HepG2 (cell line): ENCODE results near the gene EVI5. TPM values are rescaled to one million over a fixed set of nuclear protein-coding genes. Genes with fewer than 3 reads are reported as not detected.
A peak's percentile ranks its signal among the peaks of the same experiment; 100 is the strongest.

Source experiments
- ATF5 ChIP-seq: sonication (generic); formaldehyde crosslinking; IDR thresholded peaks from 2 replicates; pipeline ENCODE4 v1.4.0; 2020; ENCODE audit warnings: mild to moderate bottlenecking, low read depth, missing genetic modification reagents
- BRD4 ChIP-seq: sonication (generic); formaldehyde crosslinking; IDR thresholded peaks from 2 replicates; pipeline ENCODE4 v1.4.0; 2020; ENCODE audit warnings: missing genetic modification reagents
- GRHL1 ChIP-seq: sonication (generic); formaldehyde crosslinking; conservative IDR thresholded peaks from 2 replicates; pipeline ENCODE4 v1.8.0; 2022; ENCODE audit warnings: missing genetic modification reagents
- HNRNPK ChIP-seq: fragments of 200-400 bp; formaldehyde crosslinking; IDR thresholded peaks from 2 replicates; pipeline ENCODE4 v1.6.1; 2018; ENCODE audit warnings: low read length, low read depth, moderate library complexity, mild to moderate bottlenecking; ENCODE audit not compliant: poor library complexity, severe bottlenecking
- MEIS2 ChIP-seq: sonication (generic); formaldehyde crosslinking; IDR thresholded peaks from 2 replicates; pipeline ENCODE4 v1.9.0; 2021; ENCODE audit warnings: mild to moderate bottlenecking, missing genetic modification reagents
- MLLT10 ChIP-seq: sonication (generic); formaldehyde crosslinking; IDR thresholded peaks from 2 replicates; pipeline ENCODE4 v1.4.0; 2020; ENCODE audit warnings: missing genetic modification reagents
- PRMT3 ChIP-seq: sonication (generic); formaldehyde crosslinking; IDR thresholded peaks from 2 replicates; pipeline ENCODE4 v1.8.1; 2022; ENCODE audit warnings: low read depth, mild to moderate bottlenecking, moderate library complexity, missing genetic modification reagents, borderline replicate concordance
- RELA ChIP-seq: sonication (generic); formaldehyde crosslinking; IDR thresholded peaks from 2 replicates; pipeline ENCODE4 v1.4.0; 2020; ENCODE audit warnings: missing genetic modification reagents
- SOX13 ChIP-seq, 3 experiments: fragments of 450-650 bp in 1 of 3; sonication (generic) in 1 of 3; formaldehyde crosslinking in 1 of 3; IDR thresholded peaks in 2 of 3; conservative IDR thresholded peaks in 1 of 3; 2 replicates each; pipeline versions ENCODE4 v1.5.0 to v1.6.1; 2016 to 2020; ENCODE audit warnings: antibody characterized with exemption in 1 of 3, mild to moderate bottlenecking in 1 of 3, missing compliant biosample characterization in 1 of 3, missing genetic modification reagents in 1 of 3, moderate library complexity in 1 of 3
- TIGD3 ChIP-seq: sonication (generic); formaldehyde crosslinking; IDR thresholded peaks from 2 replicates; pipeline ENCODE4 v1.5.1; 2020; ENCODE audit warnings: mild to moderate bottlenecking, missing genetic modification reagents, borderline replicate concordance
- ZBTB14 ChIP-seq: sonication (generic); formaldehyde crosslinking; IDR thresholded peaks from 2 replicates; pipeline ENCODE4 v1.4.0; 2020; ENCODE audit warnings: missing genetic modification reagents
- ZBTB21 ChIP-seq: sonication (generic); formaldehyde crosslinking; IDR thresholded peaks from 2 replicates; pipeline ENCODE4 v1.4.0; 2020; ENCODE audit warnings: missing genetic modification reagents
- ZNF234 ChIP-seq: sonication (generic); formaldehyde crosslinking; conservative IDR thresholded peaks from 2 replicates; pipeline ENCODE4 v1.5.1; 2020; ENCODE audit warnings: mild to moderate bottlenecking, missing genetic modification reagents
- ZNF282 ChIP-seq: fragments of 450-650 bp; IDR thresholded peaks from 2 replicates; pipeline ENCODE4 v1.6.1; 2018; ENCODE audit not compliant: partially characterized antibody
- ZNF3 ChIP-seq: IDR thresholded peaks from 2 replicates; pipeline ENCODE4 v1.7.0; 2017; ENCODE audit warnings: inconsistent platforms
- ZNF354B ChIP-seq: sonication (generic); formaldehyde crosslinking; IDR thresholded peaks from 2 replicates; pipeline ENCODE4 v1.8.0; 2022; ENCODE audit warnings: mild to moderate bottlenecking, missing genetic modification reagents
- ZNF614 ChIP-seq: IDR thresholded peaks from 2 replicates; pipeline ENCODE4 v1.6.1; 2018; ENCODE audit warnings: missing biosample characterization, missing genetic modification reagents, inconsistent platforms, borderline replicate concordance
- ZNF720 ChIP-seq: sonication (generic); formaldehyde crosslinking; IDR thresholded peaks from 2 replicates; pipeline ENCODE4 v1.4.0; 2020; ENCODE audit warnings: missing genetic modification reagents
- polyA plus RNA-seq, 8 experiments: library from polyadenylated mRNA; depleted of rRNA in 3 of 8; stranded (reverse) in 7 of 8; unstranded in 1 of 8; fragments of >200 nt; fragmentation: Illumina TruSeq in 4 of 8; extraction: Trizol in 4 of 8; gene quantifications; 2 replicates each; pipeline versions ENCODE4 v1.2.1 to v1.2.3, GENCODE V29; 2011 to 2016; ENCODE audit warnings: low read depth in 4 of 8, missing spikeins in 1 of 8, mixed read lengths in 1 of 8; ENCODE audit not compliant: insufficient read depth in 1 of 8
- total RNA-seq, 5 experiments: library from RNA; depleted of rRNA; stranded (reverse); fragments of >200 nt; fragmentation: Illumina TruSeq; extraction: Trizol; gene quantifications; 2 replicates each; pipeline ENCODE4 v1.2.3, GENCODE V29; 2016; ENCODE audit warnings: low read depth in 1 of 5
- TF ChIP-seq, protein P1 (sequence below), 2 experiments: sonication (generic) in 1 of 2; formaldehyde crosslinking in 1 of 2; IDR thresholded peaks; 2 replicates each; pipeline versions ENCODE4 v1.5.1 to v1.6.1; 2011 to 2020; ENCODE audit warnings: borderline replicate concordance in 1 of 2, low read depth in 1 of 2, low read length in 1 of 2, mild to moderate bottlenecking in 1 of 2, missing genetic modification reagents in 1 of 2, moderate library complexity in 1 of 2
- TF ChIP-seq, protein P2 (sequence below): sonication (generic); formaldehyde crosslinking; IDR thresholded peaks from 2 replicates; pipeline ENCODE4 v1.4.0; 2020; ENCODE audit warnings: missing genetic modification reagents

EVI5 gene
- total and polyA plus RNA-seq, 2 of the 13 experiments (the other 11 are each of a cell fraction or from before 2014, with no cell fraction given), result 4.0 to 12.6 TPM

DNA sequence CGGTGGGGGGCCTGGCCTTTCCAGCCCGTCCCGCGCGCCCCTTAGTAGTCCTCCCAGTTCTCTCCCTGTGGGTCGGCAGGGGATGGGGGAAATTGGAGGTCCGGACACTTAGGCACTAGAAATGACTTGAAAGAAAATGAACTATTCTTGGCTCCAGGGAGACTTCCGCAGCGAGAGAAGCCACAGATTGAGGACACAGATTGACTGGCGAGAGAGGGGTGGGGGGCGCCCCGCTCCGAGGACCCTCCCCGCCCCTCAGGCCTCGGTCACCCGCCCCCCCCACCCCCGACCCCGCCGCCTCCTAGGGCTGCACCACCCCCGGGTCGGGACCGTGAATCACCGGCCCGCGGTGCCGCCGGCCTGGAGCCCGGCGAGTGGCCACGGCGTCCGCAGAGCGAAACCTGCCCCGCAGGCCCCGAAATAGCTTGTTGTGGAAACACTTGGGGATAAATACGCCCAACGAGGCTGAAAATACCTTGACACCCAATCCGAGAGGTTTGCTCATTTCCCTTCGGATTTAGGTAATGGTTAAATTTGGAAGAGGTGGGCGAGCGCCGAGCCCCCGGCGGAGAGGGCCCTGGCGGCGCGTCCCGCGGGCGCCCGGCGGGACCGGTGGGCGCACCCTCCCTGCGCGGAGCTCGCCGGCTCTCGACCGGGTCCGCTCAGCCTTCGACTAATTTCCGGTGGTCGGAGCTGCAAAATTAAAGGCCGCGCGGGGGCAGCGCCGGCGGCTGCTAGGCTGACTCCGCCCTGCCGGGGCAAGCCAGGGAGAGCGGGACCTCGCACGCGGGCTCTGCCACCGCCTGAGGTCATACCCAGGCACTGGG, 298.4 kb downstream of the EVI5 start, which contains the start of gene GFI1 (continued):
- TF ChIP-seq ATF5 (CRISPR knock-in tag) (no peak), ZNF282 (no peak), ZNF720 (CRISPR knock-in tag) (no peak), ZBTB14 (CRISPR knock-in tag) (no peak), MLLT10 (no peak), BRD4 (CRISPR knock-in tag) (peak; percentile 12; the same call in 1 of the 2 replicates), TIGD3 (CRISPR knock-in tag) (0 out of 2 replicates have a peak, but pooled peaks have one; percentile 69), HNRNPK (peak; percentile 10), MEIS2 (peak; percentile 23; the same call in 1 of the 2 replicates), RELA (CRISPR knock-in tag) (no peak), SOX13 (IDR thresholded peaks at IDR 0.05) (no peak), SOX13 (CRISPR knock-in tag; conservative IDR thresholded peaks at IDR 0.05 in 1 of 2, IDR thresholded peaks at IDR 0.05 in 1 of 2) (peak in 1 of 2 experiments; percentile 54; a peak in 1 of 4 replicates), ZNF354B (CRISPR knock-in tag) (no peak), ZNF614 (peak; percentile 15; the same call in 1 of the 2 replicates), PRMT3 (0 out of 2 replicates have a peak, but pooled peaks have one; percentile 47), ZBTB21 (no peak), ZNF3 (CRISPR knock-in tag) (no peak), ZNF234 (CRISPR knock-in tag) (no peak), GRHL1 (CRISPR knock-in tag) (no peak)
- TF ChIP-seq, protein P1, sequence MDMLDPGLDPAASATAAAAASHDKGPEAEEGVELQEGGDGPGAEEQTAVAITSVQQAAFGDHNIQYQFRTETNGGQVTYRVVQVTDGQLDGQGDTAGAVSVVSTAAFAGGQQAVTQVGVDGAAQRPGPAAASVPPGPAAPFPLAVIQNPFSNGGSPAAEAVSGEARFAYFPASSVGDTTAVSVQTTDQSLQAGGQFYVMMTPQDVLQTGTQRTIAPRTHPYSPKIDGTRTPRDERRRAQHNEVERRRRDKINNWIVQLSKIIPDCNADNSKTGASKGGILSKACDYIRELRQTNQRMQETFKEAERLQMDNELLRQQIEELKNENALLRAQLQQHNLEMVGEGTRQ (IDR thresholded peaks at IDR 0.05; ENCODE audit: low read depth, low read length), result no peak
- TF ChIP-seq, protein P1 (CRISPR knock-in tag; IDR thresholded peaks at IDR 0.05; ENCODE audit: borderline replicate concordance), result no peak
- TF ChIP-seq, protein P2, sequence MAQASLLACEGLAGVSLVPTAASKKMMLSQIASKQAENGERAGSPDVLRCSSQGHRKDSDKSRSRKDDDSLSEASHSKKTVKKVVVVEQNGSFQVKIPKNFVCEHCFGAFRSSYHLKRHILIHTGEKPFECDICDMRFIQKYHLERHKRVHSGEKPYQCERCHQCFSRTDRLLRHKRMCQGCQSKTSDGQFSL, result no peak
